Osteocyte (in vitro differentiated cells): ENCODE measurements around the gene PER3. TPM values are rescaled to one million over a fixed set of nuclear protein-coding genes. Genes with fewer than 3 reads are reported as not detected.
A peak's percentile ranks its signal among the peaks of the same experiment; 100 is the strongest.

ENCODE experiments used
- DNase-seq: peaks from one replicate; pipeline ENCODE4 v3.0.0; 2021; ENCODE audit warnings: mixed read lengths; ENCODE audit not compliant: unreplicated experiment; ENCODE audit errors: extremely low spot score
- H3K27ac Mint-ChIP-seq: one replicate; pipeline ENCODE4 v1.8.0; 2021; ENCODE audit warnings: mild to moderate bottlenecking, mixed read lengths; ENCODE audit not compliant: unreplicated experiment
- H3K27me3 Mint-ChIP-seq: one replicate; pipeline ENCODE4 v1.8.0; 2021; ENCODE audit warnings: mixed read lengths; ENCODE audit not compliant: unreplicated experiment
- H3K36me3 Mint-ChIP-seq: one replicate; pipeline ENCODE4 v1.8.0; 2021; ENCODE audit warnings: mixed read lengths; ENCODE audit not compliant: unreplicated experiment
- H3K4me1 Mint-ChIP-seq: one replicate; pipeline ENCODE4 v1.8.0; 2021; ENCODE audit warnings: mixed read lengths; ENCODE audit not compliant: unreplicated experiment
- H3K4me3 Mint-ChIP-seq: one replicate; pipeline ENCODE4 v1.8.0; 2021; ENCODE audit warnings: mild to moderate bottlenecking, moderate library complexity, mixed read lengths; ENCODE audit not compliant: unreplicated experiment
- H3K9me3 Mint-ChIP-seq: one replicate; pipeline ENCODE4 v1.8.0; 2021; ENCODE audit warnings: mixed read lengths; ENCODE audit not compliant: unreplicated experiment
- total RNA-seq: library from RNA; stranded (reverse); gene quantifications from 2 replicates; pipeline ENCODE4 v1.2.1, GENCODE V29; 2021
- TF ChIP-seq, protein P1 (sequence below): fragments of 200-600 bp; sonication (generic); IDR thresholded peaks from 2 replicates; pipeline ENCODE4 v1.5.0; 2021; ENCODE audit warnings: antibody characterized with exemption, mild to moderate bottlenecking, moderate library complexity

The PER3 gene
- total RNA-seq, 1 donor from 2014 or later = 8.8 TPM

DNA sequence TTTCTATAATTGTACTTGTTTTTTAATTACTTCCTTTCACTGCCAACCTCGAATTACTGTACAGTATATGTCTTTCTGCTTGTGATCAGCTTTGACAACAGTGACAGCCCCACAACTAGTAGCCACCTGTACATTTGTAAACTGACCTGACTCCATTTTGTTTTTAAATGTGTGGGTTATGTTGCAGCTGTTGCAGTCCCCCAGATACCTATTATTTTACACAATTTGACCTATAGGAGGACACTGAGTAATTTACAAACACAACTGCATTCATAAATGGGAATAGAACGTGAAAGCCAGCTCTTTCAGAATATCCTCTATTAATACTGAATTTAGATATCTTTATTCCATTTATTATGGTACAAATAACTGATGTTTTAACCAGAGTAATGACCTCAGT is 15.5 kb upstream of the PER3 start:
- H3K4me3 Mint-ChIP-seq = no peak overlapping the region
- no peak for DNase-seq
- peaks cover 24% of the 10 kb centered on the region for H3K4me1 Mint-ChIP-seq
- H3K36me3 Mint-ChIP-seq = peaks cover 7% of the 10 kb centered on the region
- no peak overlapping the region for H3K27ac Mint-ChIP-seq
- no peaks in the 10 kb centered on the region for H3K9me3 Mint-ChIP-seq
- TF ChIP-seq, protein P1, sequence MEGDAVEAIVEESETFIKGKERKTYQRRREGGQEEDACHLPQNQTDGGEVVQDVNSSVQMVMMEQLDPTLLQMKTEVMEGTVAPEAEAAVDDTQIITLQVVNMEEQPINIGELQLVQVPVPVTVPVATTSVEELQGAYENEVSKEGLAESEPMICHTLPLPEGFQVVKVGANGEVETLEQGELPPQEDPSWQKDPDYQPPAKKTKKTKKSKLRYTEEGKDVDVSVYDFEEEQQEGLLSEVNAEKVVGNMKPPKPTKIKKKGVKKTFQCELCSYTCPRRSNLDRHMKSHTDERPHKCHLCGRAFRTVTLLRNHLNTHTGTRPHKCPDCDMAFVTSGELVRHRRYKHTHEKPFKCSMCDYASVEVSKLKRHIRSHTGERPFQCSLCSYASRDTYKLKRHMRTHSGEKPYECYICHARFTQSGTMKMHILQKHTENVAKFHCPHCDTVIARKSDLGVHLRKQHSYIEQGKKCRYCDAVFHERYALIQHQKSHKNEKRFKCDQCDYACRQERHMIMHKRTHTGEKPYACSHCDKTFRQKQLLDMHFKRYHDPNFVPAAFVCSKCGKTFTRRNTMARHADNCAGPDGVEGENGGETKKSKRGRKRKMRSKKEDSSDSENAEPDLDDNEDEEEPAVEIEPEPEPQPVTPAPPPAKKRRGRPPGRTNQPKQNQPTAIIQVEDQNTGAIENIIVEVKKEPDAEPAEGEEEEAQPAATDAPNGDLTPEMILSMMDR = no peak
- H3K27me3 Mint-ChIP-seq = no peaks in the 10 kb centered on the region

DNA sequence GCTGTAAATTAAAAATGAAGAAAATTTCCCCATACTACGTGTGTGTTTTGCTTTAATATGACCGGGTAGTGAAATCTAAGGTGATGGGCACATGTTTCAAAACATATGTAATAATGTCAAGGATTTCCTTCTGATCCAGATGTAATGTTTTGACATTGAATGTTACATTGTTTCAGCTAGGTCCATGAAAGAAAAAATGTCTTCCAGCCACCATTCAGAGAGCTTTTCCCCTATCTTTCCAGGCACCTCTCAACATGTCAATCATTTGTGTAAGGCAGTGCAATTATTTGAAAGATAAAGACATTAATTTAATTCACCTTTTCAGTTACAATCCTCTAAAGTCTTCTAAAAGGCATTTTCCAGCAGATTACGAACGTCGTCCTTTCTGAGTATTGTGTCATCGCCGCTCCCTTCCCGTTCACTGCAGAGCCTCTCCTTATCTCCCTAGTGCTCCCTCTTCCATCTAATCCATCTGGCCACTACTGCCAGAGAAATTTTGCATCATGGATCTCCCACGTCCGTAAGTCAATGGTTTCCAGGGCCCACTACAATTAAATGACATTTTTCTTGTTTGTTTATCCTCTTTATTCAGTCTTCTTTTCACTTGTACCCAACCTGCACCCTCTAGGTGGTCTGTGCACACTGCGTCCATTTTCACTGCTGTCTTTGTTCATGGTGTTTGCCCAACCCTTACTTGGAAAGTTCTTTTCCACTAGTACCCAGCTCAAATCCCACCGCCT is 14.2 kb upstream of the PER3 start:
- DNase-seq = no peak
- Mint-ChIP-seq H3K4me3 (peak overlapping the region; percentile 33), H3K9me3 (no peaks in the 10 kb centered on the region), H3K36me3 (peaks cover 14% of the 10 kb centered on the region), H3K4me1 (peaks cover 25% of the 10 kb centered on the region), H3K27me3 (no peaks in the 10 kb centered on the region), H3K27ac (no peak overlapping the region)
- TF ChIP-seq, protein P1 = no peak

DNA sequence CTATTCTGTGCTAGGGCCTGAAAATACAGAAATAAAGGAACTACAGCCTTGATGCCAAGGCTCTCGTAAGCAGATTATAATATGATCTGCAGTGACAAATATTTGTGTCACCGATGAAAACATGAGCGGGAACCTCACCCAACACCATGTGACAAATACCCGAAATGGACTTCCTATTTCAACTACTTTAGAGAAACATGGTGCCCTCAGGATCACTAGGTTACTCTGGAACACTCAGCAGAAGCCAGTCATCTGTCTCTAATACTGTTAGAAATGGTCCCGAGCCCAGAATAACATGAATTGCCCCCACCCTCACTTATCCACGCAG is 13.5 kb upstream of the PER3 start:
- H3K27me3 Mint-ChIP-seq = no peaks in the 10 kb centered on the region

DNA sequence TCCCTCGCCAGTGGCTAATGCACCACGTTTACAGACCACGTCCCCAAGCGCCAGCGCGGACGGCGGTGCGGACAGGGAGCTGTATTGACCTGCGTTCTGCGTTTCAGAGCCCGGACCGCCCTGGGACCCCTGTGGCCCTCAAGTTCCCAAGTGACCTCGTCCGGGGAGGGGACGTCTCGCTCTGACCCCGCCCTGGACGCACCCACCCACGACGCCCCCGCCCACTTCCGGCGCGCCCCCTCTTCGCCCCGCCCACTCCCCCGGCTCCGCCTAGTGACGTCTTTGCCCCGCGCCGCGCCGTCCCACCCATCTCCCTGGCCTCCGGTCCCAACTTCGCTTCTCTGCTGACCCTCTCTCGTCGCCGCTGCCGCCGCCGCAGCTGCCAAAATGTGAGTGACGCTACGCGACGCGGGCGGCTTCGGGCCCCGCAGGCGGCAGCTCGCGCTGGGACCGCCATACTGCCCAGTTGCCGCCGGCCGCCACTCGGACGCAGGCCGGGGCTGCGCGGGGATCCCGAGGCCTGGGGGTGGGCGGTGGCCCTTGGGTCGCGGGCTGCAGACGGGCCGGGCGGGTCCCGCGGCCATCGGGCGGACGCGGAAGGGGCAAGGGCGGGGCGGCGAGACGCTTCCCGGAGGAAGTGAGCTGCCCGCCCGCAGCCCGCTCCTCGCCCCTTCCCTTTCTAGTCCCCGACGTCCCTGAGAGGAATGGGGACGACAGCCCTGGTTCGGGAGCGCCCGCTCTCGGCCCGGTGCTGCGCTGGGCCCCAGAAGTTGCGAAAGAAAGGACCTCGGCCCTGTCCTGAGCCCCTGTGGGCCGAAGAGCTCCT is 12.9 kb upstream of the PER3 start, which contains the start of gene VAMP3:
Gene VAMP3 (plus strand): TSS at position 300 of the 826 bp plus-strand sequence. CDS start 88 bp downstream, at position 388.
- peak within 1 kb of the TSS; percentile 73 for H3K27ac Mint-ChIP-seq
- no peaks in the 10 kb centered on the region for H3K9me3 Mint-ChIP-seq
- TF ChIP-seq, protein P1 = no peak
- H3K4me1 Mint-ChIP-seq = peaks cover 25% of the 10 kb centered on the region
- H3K27me3 Mint-ChIP-seq = no peaks in the 10 kb centered on the region
- H3K4me3 Mint-ChIP-seq = peak within 1 kb of the TSS; percentile 82
- peak; percentile 93 for DNase-seq
- peaks cover 22% of the 10 kb centered on the region for H3K36me3 Mint-ChIP-seq

More for the DNA sequence above, 13.5 kb upstream of the PER3 start:
- H3K36me3 Mint-ChIP-seq = peaks cover 19% of the 10 kb centered on the region
- H3K27ac Mint-ChIP-seq = peak overlapping the region; percentile 72
- peaks cover 25% of the 10 kb centered on the region for H3K4me1 Mint-ChIP-seq
- H3K4me3 Mint-ChIP-seq = peak overlapping the region; percentile 80
- no peaks in the 10 kb centered on the region for H3K9me3 Mint-ChIP-seq
- DNase-seq = no peak
- TF ChIP-seq, protein P1 = no peak

DNA sequence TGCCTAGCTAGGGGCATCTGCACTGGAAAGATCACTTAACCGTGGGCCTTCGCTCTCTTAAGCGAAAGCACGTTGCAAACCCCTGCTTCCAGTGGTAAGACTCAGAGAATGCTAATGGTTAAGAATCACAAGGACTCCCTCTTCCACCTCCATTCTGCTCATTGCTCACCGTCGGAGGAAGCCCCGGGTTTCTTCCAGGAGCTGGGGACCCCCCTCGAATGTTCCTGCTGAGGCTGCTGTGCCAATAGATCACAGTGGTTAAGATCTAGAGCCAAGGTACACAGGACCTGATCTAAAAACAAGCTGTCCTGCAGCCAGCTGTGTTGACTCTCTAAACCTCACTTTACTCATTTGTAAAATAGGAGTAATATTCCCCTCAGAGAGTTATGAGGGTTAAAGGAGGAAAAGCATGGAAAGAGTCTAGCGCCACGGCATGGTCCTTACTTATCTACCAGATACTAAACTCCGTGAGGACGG is 12.2 kb upstream of the PER3 start:
- H3K27ac Mint-ChIP-seq = peak overlapping the region; percentile 73
- H3K36me3 Mint-ChIP-seq = peaks cover 24% of the 10 kb centered on the region
- H3K4me1 Mint-ChIP-seq = peaks cover 25% of the 10 kb centered on the region
- TF ChIP-seq, protein P1 = no peak
- no peak for DNase-seq
- peak overlapping the region; percentile 82 for H3K4me3 Mint-ChIP-seq
- no peaks in the 10 kb centered on the region for H3K9me3 Mint-ChIP-seq
- H3K27me3 Mint-ChIP-seq = no peaks in the 10 kb centered on the region
